Stimulated activated CD4-positive, alpha-beta T cell treated with anti-CD3 and anti-CD28 coated beads, TNF-alpha, amount 100 ng/mL, for 1 hour (primary cell): Measurements from ENCODE around the gene PRKD1.

ENCODE experiments used
- DNase-seq, 3 donors: peaks; one replicate each; pipeline ENCODE4 v3.0.0-alpha.2; 2020; ENCODE audit warnings: low read depth in 3 of 3, low spot score in 1 of 3

Gene PRKD1

DNA sequence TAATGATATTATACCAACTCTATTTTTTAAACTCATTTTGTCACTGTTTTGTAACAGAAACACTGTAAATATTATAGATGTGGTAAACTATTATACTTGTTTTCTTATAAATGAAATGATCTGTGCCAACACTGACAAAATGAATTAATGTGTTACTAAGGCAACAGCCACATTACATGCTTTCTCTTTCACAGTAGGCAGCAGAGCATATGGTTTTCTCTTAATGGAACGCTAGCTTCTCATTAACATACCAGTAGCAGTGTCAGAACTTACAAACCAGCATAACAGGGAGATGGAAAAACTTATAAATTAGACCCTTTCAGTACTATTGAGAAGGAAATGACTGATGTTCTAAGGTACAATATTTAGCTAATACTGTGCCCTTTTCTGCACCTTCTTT is 398.8 kb downstream of the PRKD1 start:
- no peak for DNase-seq

DNA sequence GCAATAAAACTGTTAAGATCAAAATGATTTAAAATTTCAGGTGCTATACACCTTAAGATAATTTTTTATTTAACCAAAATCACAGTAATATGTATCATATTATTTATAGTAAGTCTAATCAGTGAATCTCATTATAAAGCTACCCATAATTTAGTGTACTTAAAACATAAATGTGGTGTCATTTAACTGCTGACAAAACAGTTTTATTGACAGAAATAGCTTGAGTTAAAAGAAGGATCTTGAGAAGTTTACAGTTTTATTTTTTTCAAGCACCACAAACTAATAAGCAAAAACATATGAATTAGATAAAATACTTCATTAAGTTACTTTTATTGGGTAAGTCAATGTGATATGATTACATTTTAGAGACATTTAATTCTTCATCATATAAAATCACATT is 400.4 kb downstream of the PRKD1 start:
- DNase-seq: no peak
